K562 (cell line): ENCODE data around the gene ZNF598.

Experiments
- EZH2 ChIP-seq: IDR thresholded peaks from 2 replicates; pipeline ENCODE4 v1.6.1; 2012; ENCODE audit warnings: low read depth, mild to moderate bottlenecking, inconsistent platforms, low read length, borderline replicate concordance
- MTA3 ChIP-seq: fragments of 450-650 bp; formaldehyde crosslinking; IDR thresholded peaks from 2 replicates; pipeline ENCODE4 v1.6.1; 2017; ENCODE audit warnings: mild to moderate bottlenecking, borderline replicate concordance
- POLR2AphosphoS5 ChIP-seq: IDR thresholded peaks from 2 replicates; pipeline ENCODE4 v1.6.1; 2011; ENCODE audit warnings: mild to moderate bottlenecking, low read depth, low read length, moderate library complexity; ENCODE audit not compliant: control insufficient read depth, insufficient read depth
- RNF2 ChIP-seq: sonication (generic); IDR thresholded peaks from 2 replicates; pipeline ENCODE4 v1.6.1; 2016
- ZNF174 ChIP-seq: fragments of 250-450 bp; sonication (Bioruptor Pico); IDR thresholded peaks from 2 replicates; pipeline ENCODE4 v1.4.0; 2020; ENCODE audit warnings: mild to moderate bottlenecking
- ZNF609 ChIP-seq: sonication (generic); formaldehyde crosslinking; IDR thresholded peaks from 2 replicates; pipeline ENCODE4 v1.8.1; 2023; ENCODE audit warnings: missing genetic modification reagents, mild to moderate bottlenecking, borderline replicate concordance

- TF ChIP-seq ZNF609 (CRISPR knock-in tag), result no peak
- TF ChIP-seq RNF2, result peak; percentile 35; the same call in 1 of the 2 replicates
- no peak for TF ChIP-seq ZNF174 (CRISPR knock-in tag)
- no peak for TF ChIP-seq MTA3
- no peak for TF ChIP-seq POLR2AphosphoS5
- no peak for TF ChIP-seq EZH2
Measured at GRCh38 chr16:2008631-2009163, 924 bp downstream of the ZNF598 start.
